Upper lobe of left lung (tissue), 4 donors: Measurements from ENCODE around the gene DIPK1A.

Experiments
- CTCF ChIP-seq, 6 experiments: fragments of 450-650 bp in 4 of 6; fragments of 200-600 bp in 2 of 6; sonication (generic) in 2 of 6; IDR thresholded peaks; one replicate each; pipeline ENCODE4 v1.5.1; 2016 to 2019; ENCODE audit warnings: antibody characterized with exemption in 6 of 6
- POLR2AphosphoS5 ChIP-seq, 2 donors: sonication (generic); formaldehyde crosslinking; IDR thresholded peaks; one replicate each; pipeline ENCODE4 v1.5.1; 2017; ENCODE audit warnings: antibody characterized with exemption in 2 of 2

GRCh38 chr1:92842082-92843045 lies 118.9 kb downstream of the DIPK1A start:
- TF ChIP-seq CTCF (IDR thresholded peaks at IDR 0.05) (no peak), POLR2AphosphoS5 (IDR thresholded peaks at IDR 0.05) (no peak)
